A673 (cell line): ENCODE results near the gene SPTLC2. TPM values are rescaled to one million over a fixed set of nuclear protein-coding genes. Genes with fewer than 3 reads are reported as not detected.

Source experiments
- BruUV-seq: library from RNA; stranded (reverse); fragments of 400-500 nt; replicated peaks from 2 replicates; lab custom pipeline; 2021; lab: Mats Ljungman, UMichigan
- CTCF ChIA-PET: fragments of 300-600 bp; sonication (Branson Sonifier 250); formaldehyde crosslinking; loops from one replicate; lab custom pipeline; 2022; ENCODE audit warnings: antibody characterized with exemption; lab: Charles Lee
- POLR2A ChIA-PET: fragments of 300-600 bp; sonication (Branson Sonifier 250); formaldehyde crosslinking; loops from one replicate; lab custom pipeline; 2022; ENCODE audit warnings: antibody characterized with exemption; ENCODE audit not compliant: low non-redundant PET; lab: Charles Lee
- DNase-seq: peaks from one replicate; pipeline ENCODE4 v3.0.0-alpha.2; 2015; ENCODE audit warnings: low spot score
- H3K27ac ChIP-seq: fragments of 200-600 bp; sonication (generic); 2 replicates; pipeline ENCODE4 v1.5.1; 2016; ENCODE audit warnings: mixed run types, low read depth, mild to moderate bottlenecking, mixed read lengths, antibody characterized with exemption, low read length; ENCODE audit not compliant: poor library complexity, severe bottlenecking
- H3K27me3 ChIP-seq: fragments of 200-600 bp; sonication (generic); replicated peaks from 2 replicates; pipeline ENCODE4 v1.6.1; 2017; ENCODE audit warnings: mixed run types, low read depth, mild to moderate bottlenecking, mixed read lengths, antibody characterized with exemption, low read length; ENCODE audit not compliant: insufficient read depth, poor library complexity
- H3K36me3 ChIP-seq: fragments of 200-600 bp; sonication (generic); 2 replicates; pipeline ENCODE4 v1.6.1; 2016; ENCODE audit warnings: mixed run types, mild to moderate bottlenecking, mixed read lengths, antibody characterized with exemption, low read length; ENCODE audit not compliant: insufficient read depth, poor library complexity, severe bottlenecking
- H3K4me1 ChIP-seq: fragments of 200-600 bp; sonication (generic); 2 replicates; pipeline ENCODE4 v1.6.1; 2017; ENCODE audit warnings: mixed run types, mild to moderate bottlenecking, mixed read lengths, antibody characterized with exemption, low read length; ENCODE audit not compliant: insufficient read depth, poor library complexity, severe bottlenecking
- H3K4me3 ChIP-seq: fragments of 200-600 bp; sonication (generic); 2 replicates; pipeline ENCODE4 v1.5.1; 2016; ENCODE audit warnings: low read depth, mixed run types, mild to moderate bottlenecking, mixed read lengths, low read length; ENCODE audit not compliant: poor library complexity, severe bottlenecking
- H3K9me3 ChIP-seq: fragments of 200-600 bp; sonication (generic); 2 replicates; pipeline ENCODE4 v1.6.1; 2016; ENCODE audit warnings: mixed run types, low read depth, mild to moderate bottlenecking, mixed read lengths, antibody characterized with exemption, low read length; ENCODE audit not compliant: poor library complexity, severe bottlenecking
- CTCF ChIP-seq: fragments of 300-800, 200-600 bp; sonication (generic); conservative IDR thresholded peaks from 2 replicates; pipeline ENCODE4 v1.5.1; 2017; ENCODE audit warnings: low read depth, mild to moderate bottlenecking, antibody characterized with exemption, low read length, moderate library complexity, mixed read lengths
- EZH2 ChIP-seq: fragments of 200-600 bp; sonication (generic); IDR thresholded peaks from 2 replicates; pipeline ENCODE4 v1.6.1; 2017; ENCODE audit warnings: borderline replicate concordance, low read depth, mild to moderate bottlenecking, mixed read lengths, antibody characterized with exemption, low read length; ENCODE audit not compliant: poor library complexity, severe bottlenecking
- intact Hi-C: fragments of 100-400 bp; cut with micrococcal nuclease; formaldehyde crosslinking; loops from one replicate; pipeline ENCODE4 v1.10.0; 2022; ENCODE audit not compliant: unreplicated experiment
- total RNA-seq: library from RNA; stranded (reverse); gene quantifications from 2 replicates; pipeline ENCODE4 v1.2.3, GENCODE V29; 2021

Gene SPTLC2
- total RNA-seq, 1 experiment from 2014 or later, result 17.3 TPM

- CTCF ChIA-PET, result no interaction called here
- no TSS peak for BruUV-seq
- Histone ChIP-seq H3K27me3 (no peaks in the 10 kb centered on the region), H3K9me3 (no peaks in the 10 kb centered on the region), H3K36me3 (no peaks in the 10 kb centered on the region), H3K4me3 (no peak overlapping the region), H3K4me1 (no peaks in the 10 kb centered on the region), H3K27ac (no peak overlapping the region)
- TF ChIP-seq EZH2 (no peak), CTCF (no peak)
- intact Hi-C loops, result no loop called here
- DNase-seq, result peak; percentile 54
- POLR2A ChIA-PET, result no interaction called here
These were observed 44.3 kb upstream of the SPTLC2 start for GRCh38 chr14:77660754-77661153.

- Histone ChIP-seq H3K27ac (no peak overlapping the region), H3K36me3 (no peaks in the 10 kb centered on the region), H3K27me3 (no peaks in the 10 kb centered on the region), H3K9me3 (no peaks in the 10 kb centered on the region), H3K4me3 (no peak overlapping the region), H3K4me1 (no peaks in the 10 kb centered on the region)
- ChIA-PET CTCF (no interaction called here), POLR2A (no interaction called here)
- no peak for DNase-seq
- TF ChIP-seq EZH2, result no peak
- TF ChIP-seq CTCF, result no peak
- no TSS peak for BruUV-seq
- intact Hi-C loops, result loop anchor here (5.0 kb wide), 2 partner anchors 437 to 937 kb away; no protein-coding TSS in a partner anchor
These were observed 43.4 kb upstream of the SPTLC2 start for GRCh38 chr14:77659831-77660230.

GRCh38 chr14:77657280-77657679 is 40.8 kb upstream of the SPTLC2 start:
- BruUV-seq, result no TSS peak

More at GRCh38 chr14:77657280-77657679, 40.8 kb upstream of the SPTLC2 start:
- ChIA-PET POLR2A (no interaction called here), CTCF (no interaction called here)
- Histone ChIP-seq H3K36me3 (no peaks in the 10 kb centered on the region), H3K4me1 (peaks cover 6% of the 10 kb centered on the region), H3K9me3 (no peaks in the 10 kb centered on the region), H3K27ac (no peak overlapping the region), H3K4me3 (no peak overlapping the region), H3K27me3 (no peaks in the 10 kb centered on the region)
- DNase-seq, result no peak
- intact Hi-C loops, result loop anchor here (5.0 kb wide), 2 partner anchors 440 to 940 kb away; no protein-coding TSS in a partner anchor
- no peak for TF ChIP-seq CTCF
- TF ChIP-seq EZH2, result no peak
